Gastroesophageal sphincter (tissue), 3 donors: Measurements from ENCODE around the gene AKAP13.

Experiments
- CTCF ChIP-seq, 4 experiments: fragments of 200-600 bp in 2 of 4; fragments of 450-650 bp in 2 of 4; sonication (generic) in 1 of 4; IDR thresholded peaks; one replicate each; pipeline ENCODE4 v1.5.1; 2017 to 2019; ENCODE audit warnings: antibody characterized with exemption in 4 of 4, mild to moderate bottlenecking in 2 of 4, moderate library complexity in 2 of 4
- POLR2A ChIP-seq, 2 donors: fragments of 450-650 bp; IDR thresholded peaks; one replicate each; pipeline ENCODE4 v1.6.1; 2017; ENCODE audit warnings: antibody characterized with exemption in 2 of 2, mild to moderate bottlenecking in 2 of 2, moderate library complexity in 1 of 2

- TF ChIP-seq CTCF (IDR thresholded peaks at IDR 0.05) (no peak), POLR2A (IDR thresholded peaks at IDR 0.05) (no peak)
Measured at GRCh38 chr15:85527895-85528294, 147.5 kb downstream of the AKAP13 start.
